Progenitor cell of endocrine pancreas (in vitro differentiated cells): ENCODE results near the gene SLC2A11. TPM values are rescaled to one million over a fixed set of nuclear protein-coding genes. Genes with fewer than 3 reads are reported as not detected.

ENCODE experiments used
- DNase-seq: peaks from one replicate; pipeline ENCODE4 v3.0.0; 2021; ENCODE audit warnings: low spot score; ENCODE audit not compliant: unreplicated experiment
- H3K27ac Mint-ChIP-seq: 2 replicates; pipeline ENCODE4 v1.8.0; 2021; ENCODE audit warnings: mild to moderate bottlenecking, moderate library complexity, mixed read lengths
- H3K27me3 Mint-ChIP-seq: 2 replicates; pipeline ENCODE4 v1.8.0; 2021; ENCODE audit warnings: mixed read lengths
- H3K36me3 Mint-ChIP-seq: 2 replicates; pipeline ENCODE4 v1.8.0; 2022; ENCODE audit warnings: mixed read lengths; ENCODE audit not compliant: insufficient read depth
- H3K4me1 Mint-ChIP-seq: 2 replicates; pipeline ENCODE4 v1.8.0; 2021; ENCODE audit warnings: low read depth, mixed read lengths
- H3K4me3 Mint-ChIP-seq: 2 replicates; pipeline ENCODE4 v1.8.0; 2021; ENCODE audit warnings: low read depth, mild to moderate bottlenecking, moderate library complexity, mixed read lengths
- H3K9me3 Mint-ChIP-seq: 2 replicates; pipeline ENCODE4 v1.8.0; 2021; ENCODE audit warnings: low read depth, mixed read lengths
- long read RNA-seq: library from polyadenylated mRNA; unstranded; transcript quantifications from one replicate; pipeline ENCODE4 v2.0.0, GENCODE V29; 2020
- total RNA-seq: library from RNA; stranded (reverse); gene quantifications from 2 replicates; pipeline ENCODE4 v1.2.1, GENCODE V29; 2021
- TF ChIP-seq, protein P1 (sequence below): fragments of 200-600 bp; sonication (generic); IDR thresholded peaks from one replicate; pipeline ENCODE4 v1.5.0; 2021; ENCODE audit warnings: antibody characterized with exemption, mild to moderate bottlenecking; ENCODE audit not compliant: unreplicated experiment

The SLC2A11 gene, protein sequence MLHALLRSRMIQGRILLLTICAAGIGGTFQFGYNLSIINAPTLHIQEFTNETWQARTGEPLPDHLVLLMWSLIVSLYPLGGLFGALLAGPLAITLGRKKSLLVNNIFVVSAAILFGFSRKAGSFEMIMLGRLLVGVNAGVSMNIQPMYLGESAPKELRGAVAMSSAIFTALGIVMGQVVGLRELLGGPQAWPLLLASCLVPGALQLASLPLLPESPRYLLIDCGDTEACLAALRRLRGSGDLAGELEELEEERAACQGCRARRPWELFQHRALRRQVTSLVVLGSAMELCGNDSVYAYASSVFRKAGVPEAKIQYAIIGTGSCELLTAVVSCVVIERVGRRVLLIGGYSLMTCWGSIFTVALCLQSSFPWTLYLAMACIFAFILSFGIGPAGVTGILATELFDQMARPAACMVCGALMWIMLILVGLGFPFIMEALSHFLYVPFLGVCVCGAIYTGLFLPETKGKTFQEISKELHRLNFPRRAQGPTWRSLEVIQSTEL
- 39.7 and 40.1 TPM in 2 replicates for total RNA-seq
- long read RNA-seq, partial matches to known transcripts: 2 of 15 reads
- long read RNA-seq, other reads (novel, unspliced or antisense): 12 of 15 reads

- no peaks in the 10 kb centered on the region for H3K9me3 Mint-ChIP-seq
- no peaks in the 10 kb centered on the region for H3K27me3 Mint-ChIP-seq
- TF ChIP-seq, protein P1, sequence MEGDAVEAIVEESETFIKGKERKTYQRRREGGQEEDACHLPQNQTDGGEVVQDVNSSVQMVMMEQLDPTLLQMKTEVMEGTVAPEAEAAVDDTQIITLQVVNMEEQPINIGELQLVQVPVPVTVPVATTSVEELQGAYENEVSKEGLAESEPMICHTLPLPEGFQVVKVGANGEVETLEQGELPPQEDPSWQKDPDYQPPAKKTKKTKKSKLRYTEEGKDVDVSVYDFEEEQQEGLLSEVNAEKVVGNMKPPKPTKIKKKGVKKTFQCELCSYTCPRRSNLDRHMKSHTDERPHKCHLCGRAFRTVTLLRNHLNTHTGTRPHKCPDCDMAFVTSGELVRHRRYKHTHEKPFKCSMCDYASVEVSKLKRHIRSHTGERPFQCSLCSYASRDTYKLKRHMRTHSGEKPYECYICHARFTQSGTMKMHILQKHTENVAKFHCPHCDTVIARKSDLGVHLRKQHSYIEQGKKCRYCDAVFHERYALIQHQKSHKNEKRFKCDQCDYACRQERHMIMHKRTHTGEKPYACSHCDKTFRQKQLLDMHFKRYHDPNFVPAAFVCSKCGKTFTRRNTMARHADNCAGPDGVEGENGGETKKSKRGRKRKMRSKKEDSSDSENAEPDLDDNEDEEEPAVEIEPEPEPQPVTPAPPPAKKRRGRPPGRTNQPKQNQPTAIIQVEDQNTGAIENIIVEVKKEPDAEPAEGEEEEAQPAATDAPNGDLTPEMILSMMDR: no peak
- peak within 1 kb of the TSS; percentile 89 for H3K4me3 Mint-ChIP-seq
- H3K27ac Mint-ChIP-seq: peak within 1 kb of the TSS; percentile 97
- peaks cover 2% of the 10 kb centered on the region for H3K36me3 Mint-ChIP-seq
- DNase-seq: peak; percentile 93
- H3K4me1 Mint-ChIP-seq: peaks cover 18% of the 10 kb centered on the region
Measured at GRCh38 chr22:23857606-23858483, at the start of gene SLC2A11. Gene SLC2A11, plus strand, starts transcription at chr22:23857875. Its CDS starts 125 bp downstream, at chr22:23858000.

GRCh38 chr22:23812378-23812777, 45.3 kb upstream of the SLC2A11 start:
- H3K36me3 Mint-ChIP-seq: peaks cover 37% of the 10 kb centered on the region
- no peaks in the 10 kb centered on the region for H3K27me3 Mint-ChIP-seq
- no peak overlapping the region for H3K4me3 Mint-ChIP-seq
- TF ChIP-seq, protein P1: no peak
- no peak overlapping the region for H3K27ac Mint-ChIP-seq
- no peaks in the 10 kb centered on the region for H3K4me1 Mint-ChIP-seq
- no peaks in the 10 kb centered on the region for H3K9me3 Mint-ChIP-seq
- no peak for DNase-seq

- H3K9me3 Mint-ChIP-seq: no peaks in the 10 kb centered on the region
- H3K4me3 Mint-ChIP-seq: no peak overlapping the region
- no peaks in the 10 kb centered on the region for H3K4me1 Mint-ChIP-seq
- DNase-seq: no peak
- peak overlapping the region; percentile 45 for H3K27ac Mint-ChIP-seq
- TF ChIP-seq, protein P1: no peak
- no peaks in the 10 kb centered on the region for H3K27me3 Mint-ChIP-seq
- H3K36me3 Mint-ChIP-seq: peaks cover 46% of the 10 kb centered on the region
Measured at GRCh38 chr22:23815541-23816155, 42.0 kb upstream of the SLC2A11 start.

DNA sequence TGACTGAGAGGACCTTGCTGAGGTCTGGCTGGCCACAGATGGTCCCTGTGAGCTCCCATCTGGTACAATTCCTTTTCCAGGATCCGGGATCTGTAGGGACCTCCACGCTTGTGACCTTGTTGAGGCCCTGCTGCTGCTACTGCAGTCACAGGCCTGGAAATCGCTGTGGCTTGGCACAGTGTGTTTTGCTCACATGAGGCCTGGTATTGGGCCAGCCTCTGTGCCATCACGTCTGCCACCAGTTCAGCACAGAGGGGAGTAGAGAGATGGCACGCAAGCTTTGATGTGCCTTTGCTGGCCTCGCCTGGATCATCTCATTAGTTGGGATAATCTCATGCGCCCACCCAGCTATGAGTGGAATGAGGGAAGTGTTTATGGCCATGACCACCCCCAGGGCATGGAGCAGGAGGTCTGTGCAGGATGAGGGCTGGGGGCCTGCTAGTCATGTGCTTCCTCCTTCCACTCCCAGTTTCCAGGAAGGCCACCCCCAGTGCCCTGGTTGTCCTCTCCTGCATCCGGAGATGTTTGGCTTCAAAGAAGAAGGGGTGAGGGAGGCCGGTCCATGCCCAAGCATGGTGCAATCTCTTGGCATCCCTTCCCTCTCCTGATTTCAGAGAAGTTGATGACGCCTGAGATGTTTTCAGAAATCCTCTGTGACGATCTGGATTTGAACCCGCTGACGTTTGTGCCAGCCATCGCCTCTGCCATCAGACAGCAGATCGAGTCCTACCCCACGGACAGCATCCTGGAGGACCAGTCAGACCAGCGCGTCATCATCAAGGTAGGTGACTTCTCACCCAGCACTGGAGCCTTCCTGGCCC, 41.3 kb upstream of the SLC2A11 start:
- no peak for DNase-seq
- H3K36me3 Mint-ChIP-seq: peaks cover 41% of the 10 kb centered on the region
- H3K27ac Mint-ChIP-seq: no peak overlapping the region
- no peaks in the 10 kb centered on the region for H3K9me3 Mint-ChIP-seq
- H3K4me3 Mint-ChIP-seq: no peak overlapping the region
- no peaks in the 10 kb centered on the region for H3K4me1 Mint-ChIP-seq
- TF ChIP-seq, protein P1: no peak
- no peaks in the 10 kb centered on the region for H3K27me3 Mint-ChIP-seq
